GM12878 (cell line): ENCODE data around the gene CCDC160. TPM values are rescaled to one million over a fixed set of nuclear protein-coding genes. Genes with fewer than 3 reads are reported as not detected.
"Not testable (repeated sequence)": the region's sequence is repeated elsewhere in the genome, so short reads cannot be mapped to it uniquely, and the experiment has no call there.

ENCODE experiments used
- ATAC-seq: fragments of 200-7000 bp; cut with Tn5 transposase; 3 replicates; pipeline ENCODE4 v1.9.1; 2020; ENCODE audit warnings: mild to moderate bottlenecking, moderate library complexity
- BruUV-seq: library from RNA; stranded (reverse); fragments of 400-500 nt; replicated peaks from 2 replicates; lab custom pipeline; 2021; lab: Mats Ljungman, UMichigan
- CTCF ChIA-PET: fragments of 300-600 bp; sonication (Branson Sonifier 250); formaldehyde crosslinking; extraction: SDS; loops from one replicate; lab custom pipeline; 2021; ENCODE audit warnings: inconsistent platforms; lab: Yijun Ruan, JAX
- POLR2A ChIA-PET: fragments of 350-600 bp; formaldehyde crosslinking; extraction: SDS; loops from one replicate; lab custom pipeline; 2021; ENCODE audit warnings: inconsistent platforms; lab: Charles Lee
- RAD21 ChIA-PET: fragments of 300-600 bp; sonication (Branson Sonifier 250); formaldehyde crosslinking; loops from one replicate; lab custom pipeline; 2023; ENCODE audit warnings: antibody characterized with exemption; ENCODE audit not compliant: unreplicated experiment; lab: Charles Lee
- SMC1A ChIA-PET: fragments of 300-600 bp; sonication (Branson Sonifier 250); formaldehyde crosslinking; loops from one replicate; lab custom pipeline; 2023; ENCODE audit not compliant: unreplicated experiment, uncharacterized antibody; lab: Charles Lee
- DNase-seq: peaks from one replicate; pipeline ENCODE4 v3.0.0-alpha.2; 2011; ENCODE audit warnings: low read depth, low spot score
- FAIRE-seq: peaks from 3 replicates; lab custom pipeline; 2011; peaks lifted over from hg19 to GRCh38; lab: Jason Lieb, UNC
- H2AFZ ChIP-seq: 2 replicates; pipeline ENCODE4 v1.6.0; 2011; ENCODE audit warnings: low read depth, low read length, control low read depth; ENCODE audit not compliant: control insufficient read depth
- H3K27ac ChIP-seq: 2 replicates; pipeline ENCODE4 v1.5.1; 2011; ENCODE audit warnings: control low read depth; ENCODE audit not compliant: control insufficient read depth, insufficient read depth
- H3K27me3 ChIP-seq, 2 experiments: replicated peaks in 1 of 2; 2 replicates each; pipeline versions ENCODE4 v1.6.0 to v1.6.1; 2011; ENCODE audit warnings: low read length in 1 of 2; ENCODE audit not compliant: control insufficient read depth in 2 of 2, insufficient read depth in 2 of 2
- H3K36me3 ChIP-seq, 2 experiments: 2 replicates each; pipeline ENCODE4 v1.5.1; 2011; ENCODE audit warnings: low read length in 1 of 2; ENCODE audit not compliant: control insufficient read depth in 2 of 2, insufficient read depth in 2 of 2
- H3K4me1 ChIP-seq: 2 replicates; pipeline ENCODE4 v1.6.1; 2011; ENCODE audit warnings: mild to moderate bottlenecking, low read length, moderate library complexity, mixed read lengths; ENCODE audit not compliant: control insufficient read depth, insufficient read depth
- H3K4me2 ChIP-seq: 2 replicates; pipeline ENCODE4 v1.6.0; 2011; ENCODE audit warnings: control low read depth; ENCODE audit not compliant: control insufficient read depth, insufficient read depth
- H3K4me3 ChIP-seq: fragments of 200-600 bp; sonication (generic); 2 replicates; pipeline ENCODE4 v1.5.1; 2016
- H3K79me2 ChIP-seq: 2 replicates; pipeline ENCODE4 v1.6.0; 2011; ENCODE audit warnings: low read length; ENCODE audit not compliant: control insufficient read depth, insufficient read depth
- H3K9ac ChIP-seq: 2 replicates; pipeline ENCODE4 v1.8.0; 2011; ENCODE audit warnings: low read length, control low read depth, mixed read lengths; ENCODE audit not compliant: control insufficient read depth, insufficient read depth
- H3K9me3 ChIP-seq: replicated peaks from 3 replicates; pipeline ENCODE4 v1.5.1; 2011; ENCODE audit warnings: mild to moderate bottlenecking, low read length; ENCODE audit not compliant: control insufficient read depth, insufficient read depth
- H4K20me1 ChIP-seq: 2 replicates; pipeline ENCODE4 v1.6.0; 2011; ENCODE audit not compliant: control insufficient read depth, insufficient read depth
- DPF2 ChIP-seq: fragments of 450-650 bp; IDR thresholded peaks from 2 replicates; pipeline ENCODE4 v1.6.1; 2017; ENCODE audit warnings: mild to moderate bottlenecking
- ESRRA ChIP-seq: IDR thresholded peaks from 2 replicates; pipeline ENCODE4 v1.6.1; 2012; ENCODE audit warnings: mild to moderate bottlenecking, low read length, improper control_type of control experiment
- EZH2 ChIP-seq: IDR thresholded peaks from 2 replicates; pipeline ENCODE4 v1.6.1; 2012; ENCODE audit warnings: low read depth, mild to moderate bottlenecking, control low read depth, inconsistent platforms, low read length, borderline replicate concordance; ENCODE audit not compliant: control insufficient read depth
- KDM1A ChIP-seq: fragments of 200-600 bp; sonication (generic); IDR thresholded peaks from 2 replicates; pipeline ENCODE4 v1.6.1; 2016; ENCODE audit warnings: borderline replicate concordance
- PAX8 ChIP-seq: fragments of 450-650 bp; IDR thresholded peaks from 2 replicates; pipeline ENCODE4 v1.6.1; 2017; ENCODE audit warnings: mild to moderate bottlenecking, moderate library complexity
- RAD51 ChIP-seq: fragments of 450-650 bp; IDR thresholded peaks from 2 replicates; pipeline ENCODE4 v1.6.1; 2016; ENCODE audit warnings: moderate library complexity, mild to moderate bottlenecking, inconsistent platforms
- RCOR1 ChIP-seq: conservative IDR thresholded peaks from 2 replicates; pipeline ENCODE4 v1.6.1; 2012; ENCODE audit warnings: low read depth, low read length, improper control_type of control experiment
- SIN3A ChIP-seq: IDR thresholded peaks from 2 replicates; pipeline ENCODE4 v1.6.1; 2012; ENCODE audit warnings: low read depth, low read length, improper control_type of control experiment
- YY1 ChIP-seq: IDR thresholded peaks from 2 replicates; pipeline ENCODE4 v1.6.1; 2011; ENCODE audit warnings: low read depth, mild to moderate bottlenecking, low read length
- ZNF274 ChIP-seq: IDR thresholded peaks from one replicate; pipeline ENCODE4 v1.8.0; 2011; ENCODE audit not compliant: insufficient read length, insufficient read depth
- ZNF622 ChIP-seq: fragments of 450-650 bp; IDR thresholded peaks from 2 replicates; pipeline ENCODE4 v1.6.1; 2017; ENCODE audit warnings: mild to moderate bottlenecking, inconsistent platforms
- ZZZ3 ChIP-seq: IDR thresholded peaks from 2 replicates; pipeline ENCODE4 v1.6.1; 2011; ENCODE audit warnings: low read depth; ENCODE audit not compliant: control insufficient read depth, insufficient read length
- WGBS: methylation state at CpG from one replicate; pipeline ENCODE4 v1.1.6; 2016; ENCODE audit warnings: low lambda C conversion rate; ENCODE audit not compliant: insufficient replicate concordance, insufficient coverage; ENCODE audit errors: missing lambda C conversion rate; 5-methylcytosine and 5-hydroxymethylcytosine counted together
- in situ Hi-C: fragments of 300-500 bp; cut with MboI; formaldehyde crosslinking; loops from 9 replicates; pipeline ENCODE4 v1.14.3; 2018; ENCODE audit warnings: mixed read lengths
- intact Hi-C: fragments of 100-400 bp; cut with micrococcal nuclease; formaldehyde crosslinking; loops from one replicate; pipeline ENCODE4 v1.14.2; 2022; ENCODE audit not compliant: unreplicated experiment
- polyA plus RNA-seq, 11 experiments: library from polyadenylated mRNA; depleted of rRNA in 4 of 11; unstranded in 6 of 11; stranded (reverse) in 5 of 11; fragments of >200 nt; fragmentation: Nextera tagmentation in 4 of 11; fragmentation: Illumina TruSeq in 1 of 11; extraction: Ambion mirVana in 4 of 11; extraction: Trizol in 1 of 11; gene quantifications; 1 replicate in 1 of 11; 2 replicates in 10 of 11; pipeline versions ENCODE4 v1.2.1 to v1.2.3, GENCODE V29; 2011 to 2016; ENCODE audit warnings: inconsistent platforms in 2 of 11, missing spikeins in 2 of 11, low read depth in 1 of 11
- total RNA-seq, 4 experiments: library from RNA; depleted of rRNA in 3 of 4; stranded (reverse); fragments of >200 nt in 3 of 4; fragmentation: Illumina TruSeq in 1 of 4; extraction: Trizol in 1 of 4; gene quantifications; 2 replicates each; pipeline versions ENCODE4 v1.2.1 to v1.2.3, GENCODE V29; 2013 to 2021
- TF ChIP-seq, protein P1 (sequence below): IDR thresholded peaks from 2 replicates; pipeline ENCODE4 v1.6.1; 2012; ENCODE audit warnings: low read depth, low read length, improper control_type of control experiment
- TF ChIP-seq, protein P2 (sequence below): IDR thresholded peaks from 2 replicates; pipeline ENCODE4 v1.6.1; 2012; ENCODE audit warnings: improper control_type of control experiment, low read depth, low read length; ENCODE audit not compliant: insufficient replicate concordance

The CCDC160 gene
- total and polyA plus RNA-seq, 10 of the 15 experiments (the other 5 are each of a cell fraction or from before 2014, with no cell fraction given) = not detected

DNA sequence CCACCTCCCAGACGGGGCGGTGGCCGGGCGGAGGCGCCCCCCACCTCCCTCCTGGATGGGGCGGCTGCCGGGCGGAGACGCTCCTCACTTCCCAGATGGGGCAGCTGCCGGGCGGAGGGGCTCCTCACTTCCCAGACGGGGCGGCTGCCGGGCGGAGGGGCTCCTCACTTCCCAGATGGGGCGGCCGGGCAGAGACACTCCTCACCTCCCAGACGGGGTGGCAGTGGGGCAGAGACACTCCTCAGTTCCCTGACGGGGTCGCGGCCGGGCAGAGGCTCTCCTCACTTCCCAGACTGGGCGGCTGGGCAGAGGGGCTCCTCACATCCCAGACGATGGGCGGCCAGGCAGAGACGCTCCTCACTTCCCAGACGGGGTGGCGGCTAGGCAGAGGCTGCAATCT is 49.0 kb downstream of the CCDC160 start:
- WGBS = 68% methylated on average over 13 of the region's 28 CpGs
- BruUV-seq, SMC1A ChIA-PET, ATAC-seq, in situ Hi-C loops, H3K79me2 ChIP-seq, RAD21 ChIA-PET, CTCF ChIA-PET, H4K20me1 ChIP-seq, H3K36me3 ChIP-seq, H2AFZ ChIP-seq, H3K27me3 ChIP-seq, H3K4me3 ChIP-seq, intact Hi-C loops, H3K4me1 ChIP-seq, H3K27ac ChIP-seq, H3K9me3 ChIP-seq, POLR2A ChIA-PET, H3K4me2 ChIP-seq, DNase-seq, H3K9ac ChIP-seq, FAIRE-seq: not testable (repeated sequence)

DNA sequence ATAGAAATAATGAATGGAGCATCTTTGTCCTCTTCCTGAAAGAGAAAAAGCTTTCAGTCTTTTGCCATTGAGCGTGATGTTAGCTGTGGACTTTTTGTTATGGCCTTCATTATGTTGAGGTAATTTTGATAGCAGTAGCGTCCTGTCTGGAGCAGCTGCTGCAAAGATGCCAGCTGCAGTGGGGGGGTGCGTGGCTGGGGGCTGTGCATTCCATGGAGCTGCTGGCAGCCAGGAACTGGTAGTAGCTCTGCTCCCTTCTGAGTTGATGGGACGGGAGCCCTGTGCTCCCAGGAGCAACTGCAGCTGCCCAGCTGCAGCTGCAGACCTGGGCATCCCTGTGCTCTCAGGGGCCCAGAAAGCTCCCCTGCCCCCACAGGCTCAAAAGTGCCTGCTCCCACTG is 50.4 kb downstream of the CCDC160 start:
- Histone ChIP-seq H3K4me1 (no peaks in the 10 kb centered on the region), H3K79me2 (no peaks in the 10 kb centered on the region), H3K27me3 (no peaks in the 10 kb centered on the region), H3K27ac (no peak overlapping the region), H3K36me3 (no peaks in the 10 kb centered on the region), H3K9ac (no peak overlapping the region), H3K4me2 (no peak overlapping the region), H4K20me1 (no peaks in the 10 kb centered on the region), H2AFZ (no peak overlapping the region), H3K9me3 (no peaks in the 10 kb centered on the region), H3K4me3 (no peak overlapping the region)
- ChIA-PET POLR2A (no interaction called here), CTCF (no interaction called here), RAD21 (no interaction called here), SMC1A (no interaction called here)
- no peak for FAIRE-seq
- 11% methylated on average over 3 of the region's 4 CpGs for WGBS
- no peak for DNase-seq
- no TSS peak for BruUV-seq
- in situ Hi-C loops = no loop called here
- no peak for ATAC-seq
- intact Hi-C loops = no loop called here
- no peak for TF ChIP-seq ZZZ3
- TF ChIP-seq, protein P1, sequence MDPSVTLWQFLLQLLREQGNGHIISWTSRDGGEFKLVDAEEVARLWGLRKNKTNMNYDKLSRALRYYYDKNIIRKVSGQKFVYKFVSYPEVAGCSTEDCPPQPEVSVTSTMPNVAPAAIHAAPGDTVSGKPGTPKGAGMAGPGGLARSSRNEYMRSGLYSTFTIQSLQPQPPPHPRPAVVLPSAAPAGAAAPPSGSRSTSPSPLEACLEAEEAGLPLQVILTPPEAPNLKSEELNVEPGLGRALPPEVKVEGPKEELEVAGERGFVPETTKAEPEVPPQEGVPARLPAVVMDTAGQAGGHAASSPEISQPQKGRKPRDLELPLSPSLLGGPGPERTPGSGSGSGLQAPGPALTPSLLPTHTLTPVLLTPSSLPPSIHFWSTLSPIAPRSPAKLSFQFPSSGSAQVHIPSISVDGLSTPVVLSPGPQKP = no peak
- TF ChIP-seq, protein P2, sequence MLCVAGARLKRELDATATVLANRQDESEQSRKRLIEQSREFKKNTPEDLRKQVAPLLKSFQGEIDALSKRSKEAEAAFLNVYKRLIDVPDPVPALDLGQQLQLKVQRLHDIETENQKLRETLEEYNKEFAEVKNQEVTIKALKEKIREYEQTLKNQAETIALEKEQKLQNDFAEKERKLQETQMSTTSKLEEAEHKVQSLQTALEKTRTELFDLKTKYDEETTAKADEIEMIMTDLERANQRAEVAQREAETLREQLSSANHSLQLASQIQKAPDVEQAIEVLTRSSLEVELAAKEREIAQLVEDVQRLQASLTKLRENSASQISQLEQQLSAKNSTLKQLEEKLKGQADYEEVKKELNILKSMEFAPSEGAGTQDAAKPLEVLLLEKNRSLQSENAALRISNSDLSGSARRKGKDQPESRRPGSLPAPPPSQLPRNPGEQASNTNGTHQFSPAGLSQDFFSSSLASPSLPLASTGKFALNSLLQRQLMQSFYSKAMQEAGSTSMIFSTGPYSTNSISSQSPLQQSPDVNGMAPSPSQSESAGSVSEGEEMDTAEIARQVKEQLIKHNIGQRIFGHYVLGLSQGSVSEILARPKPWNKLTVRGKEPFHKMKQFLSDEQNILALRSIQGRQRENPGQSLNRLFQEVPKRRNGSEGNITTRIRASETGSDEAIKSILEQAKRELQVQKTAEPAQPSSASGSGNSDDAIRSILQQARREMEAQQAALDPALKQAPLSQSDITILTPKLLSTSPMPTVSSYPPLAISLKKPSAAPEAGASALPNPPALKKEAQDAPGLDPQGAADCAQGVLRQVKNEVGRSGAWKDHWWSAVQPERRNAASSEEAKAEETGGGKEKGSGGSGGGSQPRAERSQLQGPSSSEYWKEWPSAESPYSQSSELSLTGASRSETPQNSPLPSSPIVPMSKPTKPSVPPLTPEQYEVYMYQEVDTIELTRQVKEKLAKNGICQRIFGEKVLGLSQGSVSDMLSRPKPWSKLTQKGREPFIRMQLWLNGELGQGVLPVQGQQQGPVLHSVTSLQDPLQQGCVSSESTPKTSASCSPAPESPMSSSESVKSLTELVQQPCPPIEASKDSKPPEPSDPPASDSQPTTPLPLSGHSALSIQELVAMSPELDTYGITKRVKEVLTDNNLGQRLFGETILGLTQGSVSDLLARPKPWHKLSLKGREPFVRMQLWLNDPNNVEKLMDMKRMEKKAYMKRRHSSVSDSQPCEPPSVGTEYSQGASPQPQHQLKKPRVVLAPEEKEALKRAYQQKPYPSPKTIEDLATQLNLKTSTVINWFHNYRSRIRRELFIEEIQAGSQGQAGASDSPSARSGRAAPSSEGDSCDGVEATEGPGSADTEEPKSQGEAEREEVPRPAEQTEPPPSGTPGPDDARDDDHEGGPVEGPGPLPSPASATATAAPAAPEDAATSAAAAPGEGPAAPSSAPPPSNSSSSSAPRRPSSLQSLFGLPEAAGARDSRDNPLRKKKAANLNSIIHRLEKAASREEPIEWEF = no peak
- TF ChIP-seq EZH2 = no peak
- TF ChIP-seq ZNF622 = no peak
- TF ChIP-seq YY1 = no peak
- no peak for TF ChIP-seq DPF2
- TF ChIP-seq SIN3A = no peak
- no peak for TF ChIP-seq RCOR1
- no peak for TF ChIP-seq ESRRA
- no peak for TF ChIP-seq ZNF274
- TF ChIP-seq PAX8 = no peak
- TF ChIP-seq KDM1A = no peak
- no peak for TF ChIP-seq RAD51
